ENCODE data around the gene TCHHL1. TPM values are rescaled to one million over a fixed set of nuclear protein-coding genes. Genes with fewer than 3 reads are reported as not detected.

Gene TCHHL1
- total RNA-seq, 4 donors from 2014 or later: not detected

GRCh38 chr1:152125834-152126443 is 37.1 kb upstream of the TCHHL1 start:
- TF ChIP-seq CTCF (IDR thresholded peaks at IDR 0.05): no peak
- no peak for TF ChIP-seq POLR2AphosphoS5 (IDR thresholded peaks at IDR 0.05)
- TF ChIP-seq POLR2A (IDR thresholded peaks at IDR 0.05): no peak
- TF ChIP-seq EP300 (IDR thresholded peaks at IDR 0.05; ENCODE audit: low read depth): no peak
- no peak overlapping the region for H3K4me3 ChIP-seq
- WGBS, 2 donors (ENCODE audit: low coverage in 1 of 2): 75 to 80% methylated on average over 1 to 6 of the region's 6 CpGs
- peaks cover 65% of the 10 kb centered on the region for H3K27me3 ChIP-seq
- no peaks in the 10 kb centered on the region for H3K4me1 ChIP-seq
- intact Hi-C loops (cut with DNase I; ENCODE audit: low total_unique reads): no loop called here
- no peak overlapping the region for H3K27ac ChIP-seq
- H3K36me3 ChIP-seq: no peaks in the 10 kb centered on the region
- no peaks in the 10 kb centered on the region for H3K9me3 ChIP-seq
- DNase-seq: no peak
- in situ Hi-C loops (cut with MboI; ENCODE audit: low pct_ligation_motif_present in 1 of 4, low pct_unique_long_range_greater_than_20kb in 1 of 4, low sequenced_read_pairs in 3 of 4): loop anchor here in 1 of 4 donors (10.0 kb wide), 1 partner anchor 59 kb away; no protein-coding TSS in a partner anchor

DNA sequence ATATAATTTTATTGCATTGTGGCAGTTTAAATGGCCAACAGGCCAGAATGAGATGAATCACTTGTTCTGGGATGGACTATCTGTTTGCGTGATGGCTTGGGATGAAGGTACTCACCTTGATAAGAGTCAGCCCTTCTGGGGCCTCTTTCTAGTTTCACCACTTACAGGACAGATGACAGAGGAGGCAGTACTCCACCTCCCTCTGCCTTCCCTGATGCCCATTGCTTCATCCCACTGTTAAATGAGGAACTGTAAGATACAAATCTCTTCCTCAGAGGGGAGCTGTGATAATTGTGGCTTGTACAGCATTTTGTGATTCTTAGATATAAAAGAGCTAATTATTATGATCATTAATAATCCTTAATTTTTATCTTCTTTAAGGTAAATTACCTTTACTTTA is 30.1 kb upstream of the TCHHL1 start:
- Histone ChIP-seq H3K9me3 (no peaks in the 10 kb centered on the region), H3K27me3 (peaks cover 79% of the 10 kb centered on the region), H3K4me3 (no peak overlapping the region), H3K4me1 (no peaks in the 10 kb centered on the region), H3K27ac (no peak overlapping the region), H3K36me3 (no peaks in the 10 kb centered on the region)
- DNase-seq: no peak
- TF ChIP-seq CTCF (IDR thresholded peaks at IDR 0.05) (no peak), EP300 (IDR thresholded peaks at IDR 0.05; ENCODE audit: low read depth) (no peak), POLR2AphosphoS5 (IDR thresholded peaks at IDR 0.05) (no peak), POLR2A (IDR thresholded peaks at IDR 0.05) (no peak)
- WGBS, 2 donors (ENCODE audit: low coverage in 1 of 2): 86 to 100% methylated on average over 1 of the region's 1 CpG
- intact Hi-C loops (cut with DNase I; ENCODE audit: low total_unique reads): no loop called here
- in situ Hi-C loops (cut with MboI; ENCODE audit: low pct_ligation_motif_present in 1 of 4, low pct_unique_long_range_greater_than_20kb in 1 of 4, low sequenced_read_pairs in 3 of 4): no loop called here

GRCh38 chr1:152115344-152115743 is 26.5 kb upstream of the TCHHL1 start, which contains the start of gene TCHH:
TCHH (minus strand) TSS chr1:152115444; CDS start chr1:152114080, 1,364 bp downstream.
- TF ChIP-seq CTCF (IDR thresholded peaks at IDR 0.05): no peak
- no peak for TF ChIP-seq POLR2AphosphoS5 (IDR thresholded peaks at IDR 0.05)
- no peak for TF ChIP-seq EP300 (IDR thresholded peaks at IDR 0.05; ENCODE audit: low read depth)
- TF ChIP-seq POLR2A (IDR thresholded peaks at IDR 0.05): no peak
- H3K27ac ChIP-seq: no peak within 1 kb of the TSS
- H3K4me1 ChIP-seq: peaks cover 12 to 29% (median 26%) of the 10 kb centered on the region in 4 donors
- no peak for DNase-seq
- in situ Hi-C loops (cut with MboI; ENCODE audit: low pct_ligation_motif_present in 1 of 4, low pct_unique_long_range_greater_than_20kb in 1 of 4, low sequenced_read_pairs in 3 of 4): no loop called here
- peaks cover 94% of the 10 kb centered on the region for H3K27me3 ChIP-seq
- intact Hi-C loops (cut with DNase I; ENCODE audit: low total_unique reads): no loop called here
- H3K9me3 ChIP-seq: no peaks in the 10 kb centered on the region
- no peaks in the 10 kb centered on the region for H3K36me3 ChIP-seq
- WGBS, 2 donors (ENCODE audit: low coverage in 1 of 2): 43 to 52% methylated on average over 3 to 4 of the region's 4 CpGs
- H3K4me3 ChIP-seq: no peak within 1 kb of the TSS

DNA sequence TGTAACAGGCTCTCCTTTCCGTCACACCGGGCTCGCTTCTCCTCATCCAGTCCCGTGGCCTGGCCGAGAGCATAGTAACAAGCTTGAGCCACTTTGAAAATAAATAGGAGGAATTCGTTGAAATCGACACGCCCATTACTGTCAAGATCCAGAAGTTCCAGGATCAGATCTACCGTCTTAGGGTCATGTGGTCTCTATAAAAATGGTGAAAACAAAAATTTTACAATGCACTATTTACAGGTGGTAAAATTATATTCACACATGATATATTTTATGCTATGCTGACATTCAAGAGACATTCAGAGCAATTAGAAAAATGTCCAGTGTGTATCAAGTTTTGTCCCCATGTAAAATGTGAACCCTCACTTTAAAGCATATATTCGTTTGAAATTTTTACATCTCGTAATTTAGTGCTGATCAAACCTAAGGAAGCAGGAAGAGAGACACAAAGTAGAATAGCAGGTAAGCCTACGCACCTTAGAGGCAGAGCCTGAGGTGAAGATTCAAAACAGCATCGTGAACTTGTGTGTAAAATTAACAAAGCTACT is 24.1 kb upstream of the TCHHL1 start:
- intact Hi-C loops (cut with DNase I; ENCODE audit: low total_unique reads) (no loop called here), in situ Hi-C loops (cut with MboI; ENCODE audit: low pct_ligation_motif_present in 1 of 4, low pct_unique_long_range_greater_than_20kb in 1 of 4, low sequenced_read_pairs in 3 of 4) (no loop called here)

More for the DNA sequence above, 24.1 kb upstream of the TCHHL1 start:
- peaks cover 0 to 3% of the 10 kb centered on the region in 2 donors for H3K9me3 ChIP-seq
- no peak for DNase-seq
- H3K36me3 ChIP-seq: no peaks in the 10 kb centered on the region
- H3K27ac ChIP-seq: no peak overlapping the region
- 25 to 29% methylated on average over 12 to 13 of the region's 13 CpGs for WGBS, 2 donors (ENCODE audit: low coverage in 1 of 2)
- H3K27me3 ChIP-seq: peaks cover 100% of the 10 kb centered on the region
- no peak for TF ChIP-seq POLR2AphosphoS5 (IDR thresholded peaks at IDR 0.05)
- TF ChIP-seq EP300 (IDR thresholded peaks at IDR 0.05; ENCODE audit: low read depth): no peak
- no peak for TF ChIP-seq CTCF (IDR thresholded peaks at IDR 0.05)
- no peak for TF ChIP-seq POLR2A (IDR thresholded peaks at IDR 0.05)
- H3K4me1 ChIP-seq: peaks cover 18 to 53% (median 43%) of the 10 kb centered on the region in 4 donors
- peak overlapping the region in 1 of 4 donors; percentile 55 for H3K4me3 ChIP-seq
